MM.1S (cell line): ENCODE measurements around the gene PGM1.

ENCODE experiments used
- CTCF ChIP-seq: fragments of 300-600 bp; sonication (generic); IDR thresholded peaks from 2 replicates; pipeline ENCODE4 v1.5.1; 2016; ENCODE audit warnings: antibody characterized with exemption, low read length, mixed read lengths
- EZH2phosphoT487 ChIP-seq: fragments of 300-600 bp; sonication (generic); IDR thresholded peaks from 2 replicates; pipeline ENCODE4 v1.6.1; 2018; ENCODE audit warnings: antibody characterized with exemption, low read length

- TF ChIP-seq CTCF (peak; percentile 70), EZH2phosphoT487 (no peak)
Observed at GRCh38 chr1:63615768-63616420, 22.7 kb downstream of the PGM1 start.
